IPS-15b (cell line): ENCODE measurements around the gene CCDC150.

Experiments
- H3K27me3 ChIP-seq: one replicate; pipeline ENCODE4 v1.6.1; 2013; ENCODE audit warnings: low read length; ENCODE audit not compliant: control insufficient read depth, insufficient read depth
- H3K36me3 ChIP-seq: one replicate; pipeline ENCODE4 v1.6.1; 2013; ENCODE audit warnings: low read length; ENCODE audit not compliant: control insufficient read depth, insufficient read depth
- H3K4me1 ChIP-seq: one replicate; pipeline ENCODE4 v1.6.1; 2013; ENCODE audit warnings: mild to moderate bottlenecking, low read length; ENCODE audit not compliant: control insufficient read depth, insufficient read depth
- H3K4me3 ChIP-seq: one replicate; pipeline ENCODE4 v1.5.1; 2013; ENCODE audit warnings: low read depth, low read length
- H3K9ac ChIP-seq: one replicate; pipeline ENCODE4 v1.6.1; 2013; ENCODE audit warnings: low read depth, mild to moderate bottlenecking, low read length
- H3K9me3 ChIP-seq: one replicate; pipeline ENCODE4 v1.6.1; 2013; ENCODE audit warnings: mild to moderate bottlenecking, low read length; ENCODE audit not compliant: control insufficient read depth, insufficient read depth

CCDC150 gene

DNA sequence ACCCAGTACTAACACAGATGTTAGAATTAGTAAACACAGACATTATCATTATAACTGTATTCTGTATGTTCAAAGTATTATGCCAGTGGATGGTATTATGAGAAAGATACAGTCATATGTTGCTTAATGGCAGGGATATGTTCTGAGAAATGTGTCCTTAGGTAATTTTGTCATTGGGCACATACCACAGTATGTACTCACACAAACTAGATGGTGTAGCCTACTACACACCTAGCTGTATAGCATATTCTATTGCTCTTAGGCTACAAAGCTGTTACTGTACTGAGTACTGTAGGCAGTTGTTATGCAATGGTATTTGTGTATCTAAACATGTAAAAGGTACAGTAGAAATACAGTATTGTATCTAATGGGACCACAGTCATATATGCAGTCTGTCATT lies 106.2 kb downstream of the CCDC150 start:
- H3K4me1 ChIP-seq, result no peaks in the 10 kb centered on the region
- H3K9me3 ChIP-seq, result no peaks in the 10 kb centered on the region
- no peak overlapping the region for H3K9ac ChIP-seq
- no peaks in the 10 kb centered on the region for H3K27me3 ChIP-seq
- no peak overlapping the region for H3K4me3 ChIP-seq
- H3K36me3 ChIP-seq, result no peaks in the 10 kb centered on the region

DNA sequence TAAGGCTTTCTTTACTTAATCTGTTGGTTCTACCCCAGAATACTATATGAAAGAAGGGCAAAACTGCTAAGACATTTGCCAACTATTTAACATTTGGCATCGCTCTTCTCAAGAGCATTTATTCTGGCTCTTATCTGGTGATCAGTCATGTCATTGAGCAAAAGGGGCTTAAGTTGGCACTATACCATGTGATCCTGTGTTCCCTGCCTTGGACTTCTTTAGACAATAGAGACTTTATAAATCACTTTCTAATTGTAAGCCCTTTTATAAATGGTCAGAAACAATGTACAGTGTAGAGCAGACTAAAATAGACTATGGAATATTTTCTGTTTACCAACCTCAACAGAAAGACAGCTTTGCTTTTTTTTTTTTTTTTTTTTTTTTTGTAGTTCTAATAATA lies 107.9 kb downstream of the CCDC150 start:
- peaks cover 4% of the 10 kb centered on the region for H3K4me1 ChIP-seq
- no peaks in the 10 kb centered on the region for H3K27me3 ChIP-seq
- H3K9ac ChIP-seq, result no peak overlapping the region
- no peaks in the 10 kb centered on the region for H3K9me3 ChIP-seq
- H3K36me3 ChIP-seq, result no peaks in the 10 kb centered on the region
- no peak overlapping the region for H3K4me3 ChIP-seq

DNA sequence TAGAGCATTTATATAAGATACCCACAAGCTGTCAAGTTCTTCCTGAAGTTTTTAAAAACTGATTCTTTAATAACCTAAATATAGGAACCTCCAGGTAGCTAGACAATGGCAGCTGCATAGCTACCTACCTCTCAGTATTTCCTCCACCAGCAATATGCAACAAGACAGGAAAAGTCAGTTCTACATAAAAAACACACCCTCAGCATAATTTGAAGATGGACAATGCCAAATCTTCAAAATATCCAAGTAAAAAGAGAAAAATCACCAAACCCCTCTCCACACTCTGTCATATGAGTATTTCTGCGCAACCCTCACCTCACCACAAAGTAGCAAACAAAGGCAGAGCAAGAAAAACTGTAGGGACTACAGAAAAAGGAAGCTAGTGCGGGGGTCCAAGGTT lies 108.6 kb downstream of the CCDC150 start:
- Histone ChIP-seq H3K36me3 (no peaks in the 10 kb centered on the region), H3K9ac (no peak overlapping the region)

DNA sequence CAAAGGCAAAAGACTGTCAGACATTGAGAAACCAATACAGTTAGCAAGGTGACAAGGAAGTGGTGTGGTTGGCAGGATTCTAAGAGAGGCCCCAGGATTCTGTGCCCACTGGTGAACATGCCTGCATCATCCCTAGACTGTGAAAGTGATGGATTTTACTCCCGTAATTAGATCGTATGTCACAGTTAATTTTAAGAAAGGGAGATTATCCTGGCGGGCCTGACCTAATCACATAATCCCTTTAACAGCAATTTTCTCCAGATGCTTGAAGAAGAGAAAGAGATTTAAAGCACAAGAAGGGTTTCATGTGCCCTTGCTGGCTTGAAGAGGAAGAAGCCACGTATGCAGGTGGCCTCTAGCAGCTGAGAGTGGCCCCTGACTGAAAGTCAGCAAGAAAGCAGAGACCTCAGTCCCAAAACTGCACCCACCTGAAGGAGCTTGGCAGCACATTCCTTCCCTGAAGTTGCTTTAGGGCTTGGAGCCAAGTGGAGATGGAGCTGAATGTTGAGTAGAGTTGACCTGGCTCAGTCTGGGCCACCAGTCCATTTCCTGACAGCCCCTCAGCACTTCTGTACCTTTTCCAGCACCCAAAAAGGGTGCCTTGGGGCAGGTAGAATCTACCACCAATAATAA lies 110.9 kb downstream of the CCDC150 start:
- Histone ChIP-seq H3K9me3 (no peaks in the 10 kb centered on the region), H3K27me3 (no peaks in the 10 kb centered on the region), H3K4me3 (no peak overlapping the region), H3K4me1 (peaks cover 4% of the 10 kb centered on the region), H3K9ac (no peak overlapping the region), H3K36me3 (no peaks in the 10 kb centered on the region)

More for the DNA sequence above, 108.6 kb downstream of the CCDC150 start:
- H3K9me3 ChIP-seq, result no peaks in the 10 kb centered on the region
- no peaks in the 10 kb centered on the region for H3K27me3 ChIP-seq
- no peak overlapping the region for H3K4me3 ChIP-seq
- peaks cover 4% of the 10 kb centered on the region for H3K4me1 ChIP-seq

DNA sequence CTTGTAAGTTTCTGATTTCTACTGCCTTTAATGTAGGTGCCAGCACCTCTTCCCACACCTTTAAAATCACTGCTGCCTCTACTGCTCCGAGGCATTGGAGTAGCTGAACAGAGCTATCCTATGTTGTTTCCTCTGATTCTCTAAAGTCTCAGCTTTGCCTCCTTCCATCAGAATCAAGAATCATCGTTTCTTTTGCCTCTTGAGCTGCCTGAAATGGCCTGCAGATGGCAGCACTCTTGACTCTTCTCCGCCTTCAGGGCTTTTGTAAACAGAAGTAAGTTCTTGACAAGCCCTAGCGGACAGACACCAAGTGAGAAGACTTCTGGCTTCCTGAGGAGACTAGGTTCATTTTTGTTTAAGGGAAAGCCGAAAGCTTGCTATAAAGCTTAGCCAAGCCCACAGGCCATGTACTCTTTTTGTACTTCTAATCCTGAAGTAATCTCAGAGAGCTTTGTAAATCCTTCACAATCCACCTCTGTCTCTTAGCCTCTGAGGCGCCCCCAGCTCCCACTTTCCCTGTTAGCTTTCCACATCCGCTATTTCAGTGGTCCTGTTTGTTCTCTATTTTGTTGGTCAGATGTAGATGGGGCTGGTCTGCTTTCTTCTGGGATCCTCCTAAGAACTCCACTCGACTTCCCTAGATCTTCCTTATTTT lies 111.6 kb downstream of the CCDC150 start:
- H3K27me3 ChIP-seq, result no peaks in the 10 kb centered on the region
- H3K4me1 ChIP-seq, result peaks cover 4% of the 10 kb centered on the region
- H3K36me3 ChIP-seq, result no peaks in the 10 kb centered on the region
- no peaks in the 10 kb centered on the region for H3K9me3 ChIP-seq
- H3K9ac ChIP-seq, result no peak overlapping the region
- H3K4me3 ChIP-seq, result no peak overlapping the region

DNA sequence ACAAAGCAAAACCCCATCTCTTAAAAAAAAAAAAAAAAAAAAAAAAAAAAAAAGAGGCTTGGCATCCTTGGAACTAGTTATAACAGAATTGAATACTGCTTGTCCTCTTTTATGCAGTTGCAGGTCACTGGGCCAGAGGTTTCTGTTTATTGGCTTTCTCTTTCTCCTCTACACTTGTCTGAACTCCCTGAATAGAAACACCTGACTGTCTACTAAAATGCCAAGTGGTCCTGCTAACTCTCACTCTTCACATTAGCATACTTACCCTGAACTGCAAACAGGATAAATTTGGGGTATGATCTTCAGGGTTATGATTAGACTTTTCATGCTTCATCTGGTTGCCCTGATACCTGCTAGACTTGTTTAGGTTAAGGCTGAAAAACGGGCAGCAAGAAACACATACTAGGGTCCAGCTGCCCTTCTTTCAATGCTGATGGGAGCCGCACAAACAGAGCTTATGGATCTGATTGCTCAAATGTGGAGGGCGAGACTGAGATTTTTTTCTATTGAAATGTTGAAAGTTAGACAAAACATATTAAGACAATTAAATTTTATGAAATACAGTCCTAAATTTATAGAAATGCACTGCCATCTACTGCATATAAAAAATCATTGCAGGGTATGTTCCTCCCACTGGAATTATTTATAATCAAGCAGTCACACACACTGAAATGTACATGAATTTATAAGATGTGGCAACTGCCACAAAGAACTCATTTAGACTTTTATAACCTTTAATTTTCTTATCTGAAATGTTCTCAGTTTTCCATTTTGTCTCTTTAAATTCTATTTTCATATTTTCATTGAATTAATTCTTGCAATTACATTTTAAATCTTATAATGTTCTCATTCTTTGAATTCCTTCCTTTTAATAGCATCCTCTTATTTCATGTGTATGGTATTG lies 119.2 kb downstream of the CCDC150 start:
- H3K27me3 ChIP-seq, result no peaks in the 10 kb centered on the region
- H3K4me3 ChIP-seq, result no peak overlapping the region
- H3K36me3 ChIP-seq, result no peaks in the 10 kb centered on the region
- H3K4me1 ChIP-seq, result no peaks in the 10 kb centered on the region
- no peaks in the 10 kb centered on the region for H3K9me3 ChIP-seq
- no peak overlapping the region for H3K9ac ChIP-seq

DNA sequence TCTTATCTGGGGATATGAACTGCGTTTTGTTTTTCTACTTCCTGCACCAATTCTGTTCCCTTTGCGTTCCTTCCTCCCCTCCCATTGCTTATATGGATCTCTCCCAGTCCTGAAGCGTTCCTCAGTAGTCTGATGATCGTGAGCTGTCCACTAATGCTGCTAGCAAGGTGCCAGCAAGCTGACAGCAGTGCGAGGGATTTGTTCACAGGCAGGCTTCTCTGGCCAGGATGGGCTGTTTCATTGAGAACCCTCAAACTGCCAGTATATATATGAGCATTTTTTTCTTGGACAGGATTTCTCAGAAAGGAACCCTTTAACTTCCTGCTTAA lies 119.8 kb downstream of the CCDC150 start:
- Histone ChIP-seq H3K4me3 (no peak overlapping the region), H3K36me3 (no peaks in the 10 kb centered on the region), H3K27me3 (no peaks in the 10 kb centered on the region), H3K9ac (no peak overlapping the region), H3K4me1 (no peaks in the 10 kb centered on the region), H3K9me3 (no peaks in the 10 kb centered on the region)

DNA sequence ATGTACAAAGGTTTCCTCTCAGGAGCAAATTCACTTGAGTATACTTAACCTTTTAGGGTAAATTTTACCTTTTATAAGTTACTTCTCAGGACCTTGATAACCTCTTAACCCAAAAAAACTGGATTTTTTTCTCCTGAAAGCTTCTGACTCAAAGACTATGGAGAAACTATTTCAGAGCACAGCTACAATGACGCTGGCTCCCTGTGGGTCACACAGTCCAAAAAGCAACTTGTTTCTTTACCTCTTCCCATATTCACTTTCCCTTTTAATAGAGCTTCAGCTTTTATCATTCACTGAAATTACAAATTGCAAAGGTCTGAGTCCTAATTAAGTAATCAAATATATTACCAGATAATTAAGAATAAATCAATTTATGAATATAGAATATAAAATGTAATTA lies 127.6 kb downstream of the CCDC150 start:
- Histone ChIP-seq H3K9me3 (no peaks in the 10 kb centered on the region), H3K36me3 (no peaks in the 10 kb centered on the region), H3K9ac (no peak overlapping the region)

More for the DNA sequence above, 127.6 kb downstream of the CCDC150 start:
- no peaks in the 10 kb centered on the region for H3K27me3 ChIP-seq
- H3K4me3 ChIP-seq, result no peak overlapping the region
- H3K4me1 ChIP-seq, result no peaks in the 10 kb centered on the region
